Left lung (tissue), 14 donors: ENCODE measurements around the gene NUMBL. TPM values are rescaled to one million over a fixed set of nuclear protein-coding genes. Genes with fewer than 3 reads are reported as not detected.
A peak's percentile ranks its signal among the peaks of the same experiment; 100 is the strongest.

Experiments
- ATAC-seq: fragments of 200-7000 bp; cut with Tn5 transposase; one replicate; pipeline ENCODE4 v1.9.1; 2020; ENCODE audit warnings: moderate library complexity
- DNase-seq, 4 donors: peaks; one replicate each; pipeline ENCODE4 v3.0.0-alpha.2; 2013 to 2020
- H3K27ac ChIP-seq, 2 donors: fragments of 200-600 bp; sonication (generic) in 1 of 2; one replicate each; pipeline versions ENCODE4 v1.5.0 to v1.8.0; 2020 to 2021
- H3K27me3 ChIP-seq, 2 donors: fragments of 200-600 bp; sonication (generic) in 1 of 2; one replicate each; pipeline versions ENCODE4 v1.5.0 to v1.8.0; 2020 to 2021
- H3K36me3 ChIP-seq, 2 donors: fragments of 200-600 bp; sonication (generic) in 1 of 2; one replicate each; pipeline versions ENCODE4 v1.5.0 to v1.8.0; 2020 to 2021
- H3K4me1 ChIP-seq, 2 donors: fragments of 200-600 bp; one replicate each; pipeline ENCODE4 v1.8.0; 2021
- H3K4me3 ChIP-seq, 2 donors: fragments of 200-600 bp; sonication (generic) in 1 of 2; one replicate each; pipeline versions ENCODE4 v1.5.0 to v1.8.0; 2020 to 2021; ENCODE audit warnings: mild to moderate bottlenecking in 1 of 2
- H3K9me3 ChIP-seq, 2 donors: fragments of 200-600 bp; sonication (generic) in 1 of 2; one replicate each; pipeline versions ENCODE4 v1.5.0 to v1.8.0; 2020 to 2021
- intact Hi-C, 2 donors: fragments of 100-400 bp; cut with DNase I; formaldehyde crosslinking; loops; one replicate each; pipeline versions ENCODE4 v1.11.2 to v1.14.2; 2022
- long read RNA-seq, 12 donors: library from polyadenylated mRNA in 2 of 12; unstranded in 2 of 12; transcript quantifications; one replicate each; pipeline ENCODE4 v2.0.0 and lab custom pipeline, GENCODE V29; 2019 to 2026
- polyA plus RNA-seq, 6 donors: library from polyadenylated mRNA; unstranded; fragments of 120-200 nt; gene quantifications; one replicate each; pipeline ENCODE4 v1.2.1, GENCODE V29; 2013; ENCODE audit not compliant: insufficient read length in 6 of 6
- total RNA-seq, 2 donors: library from RNA; stranded (reverse); fragmentation: NEBNext Ultra II Directional; extraction: Animal tissue kit (Norgen Biotek cat#: 25700); gene quantifications; one replicate each; pipeline ENCODE4 v1.2.1, GENCODE V29; 2021
- TF ChIP-seq, protein P1 (sequence below), 2 donors: fragments of 200-600 bp; sonication (generic) in 1 of 2; IDR thresholded peaks; one replicate each; pipeline versions ENCODE4 v1.5.0 to v1.8.0; 2021; ENCODE audit warnings: antibody characterized with exemption in 2 of 2
- donor health status: DM: no; HTN: yes; CAD: no.
- donor health status: DM: no; HTN: no; CAD: no.

The NUMBL gene
- total RNA-seq: 10 to 100 TPM; 30.0 to 30.2 TPM
- 10 to 100 TPM; 12.8 to 18.1 (median 15.1) TPM for polyA plus RNA-seq
- long read RNA-seq, donor 1, partial matches to known transcripts: 20 of 25 reads
- long read RNA-seq, donor 1, other reads (novel, unspliced or antisense): 0 of 25 reads
- long read RNA-seq, donor 2, partial matches to known transcripts: 0 of 3 reads
- long read RNA-seq, donor 2, other reads (novel, unspliced or antisense): 0 of 3 reads
- long read RNA-seq, donor 3, partial matches to known transcripts: 0 of 1 reads
- long read RNA-seq, donor 3, other reads (novel, unspliced or antisense): 0 of 1 reads
- long read RNA-seq, donor 4: 0 reads
- long read RNA-seq, donor 5, partial matches to known transcripts: 0 of 4 reads
- long read RNA-seq, donor 5, other reads (novel, unspliced or antisense): 0 of 4 reads
- long read RNA-seq, donor 6, partial matches to known transcripts: 0 of 3 reads
- long read RNA-seq, donor 6, other reads (novel, unspliced or antisense): 0 of 3 reads
- long read RNA-seq, donor 7, partial matches to known transcripts: 0 of 1 reads
- long read RNA-seq, donor 7, other reads (novel, unspliced or antisense): 0 of 1 reads
- long read RNA-seq, donor 8, transcript NUMBL-201 (10 exons, 3,561 nt): major isoform, 6 of 9 reads
- long read RNA-seq, donor 8, partial matches to known transcripts: 0 of 9 reads
- long read RNA-seq, donor 8, other reads (novel, unspliced or antisense): 0 of 9 reads
- long read RNA-seq, donor 9: 0 reads
- long read RNA-seq, donor 10: 0 reads
- long read RNA-seq, donor 11: 0 reads
- long read RNA-seq, donor 12: 0 reads

GRCh38 chr19:40690050-40690692, at the start of gene NUMBL:
TSS of gene NUMBL (minus strand) at chr19:40690651. CDS start at chr19:40690483, 168 bp downstream.
- H3K27me3 ChIP-seq: no peaks in the 10 kb centered on the region
- DNase-seq: no peak
- TF ChIP-seq, protein P1, sequence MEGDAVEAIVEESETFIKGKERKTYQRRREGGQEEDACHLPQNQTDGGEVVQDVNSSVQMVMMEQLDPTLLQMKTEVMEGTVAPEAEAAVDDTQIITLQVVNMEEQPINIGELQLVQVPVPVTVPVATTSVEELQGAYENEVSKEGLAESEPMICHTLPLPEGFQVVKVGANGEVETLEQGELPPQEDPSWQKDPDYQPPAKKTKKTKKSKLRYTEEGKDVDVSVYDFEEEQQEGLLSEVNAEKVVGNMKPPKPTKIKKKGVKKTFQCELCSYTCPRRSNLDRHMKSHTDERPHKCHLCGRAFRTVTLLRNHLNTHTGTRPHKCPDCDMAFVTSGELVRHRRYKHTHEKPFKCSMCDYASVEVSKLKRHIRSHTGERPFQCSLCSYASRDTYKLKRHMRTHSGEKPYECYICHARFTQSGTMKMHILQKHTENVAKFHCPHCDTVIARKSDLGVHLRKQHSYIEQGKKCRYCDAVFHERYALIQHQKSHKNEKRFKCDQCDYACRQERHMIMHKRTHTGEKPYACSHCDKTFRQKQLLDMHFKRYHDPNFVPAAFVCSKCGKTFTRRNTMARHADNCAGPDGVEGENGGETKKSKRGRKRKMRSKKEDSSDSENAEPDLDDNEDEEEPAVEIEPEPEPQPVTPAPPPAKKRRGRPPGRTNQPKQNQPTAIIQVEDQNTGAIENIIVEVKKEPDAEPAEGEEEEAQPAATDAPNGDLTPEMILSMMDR (IDR thresholded peaks at IDR 0.05): no peak
- H3K9me3 ChIP-seq: no peaks in the 10 kb centered on the region
- peak within 1 kb of the TSS; percentile 54 to 58 for H3K4me3 ChIP-seq
- peak within 1 kb of the TSS; percentile 80 to 84 for H3K27ac ChIP-seq
- intact Hi-C loops: no loop called here
- peaks cover 5 to 22% of the 10 kb centered on the region in 2 donors for H3K4me1 ChIP-seq
- no peak for ATAC-seq
- H3K36me3 ChIP-seq: peaks cover 0 to 38% of the 10 kb centered on the region in 2 donors

DNA sequence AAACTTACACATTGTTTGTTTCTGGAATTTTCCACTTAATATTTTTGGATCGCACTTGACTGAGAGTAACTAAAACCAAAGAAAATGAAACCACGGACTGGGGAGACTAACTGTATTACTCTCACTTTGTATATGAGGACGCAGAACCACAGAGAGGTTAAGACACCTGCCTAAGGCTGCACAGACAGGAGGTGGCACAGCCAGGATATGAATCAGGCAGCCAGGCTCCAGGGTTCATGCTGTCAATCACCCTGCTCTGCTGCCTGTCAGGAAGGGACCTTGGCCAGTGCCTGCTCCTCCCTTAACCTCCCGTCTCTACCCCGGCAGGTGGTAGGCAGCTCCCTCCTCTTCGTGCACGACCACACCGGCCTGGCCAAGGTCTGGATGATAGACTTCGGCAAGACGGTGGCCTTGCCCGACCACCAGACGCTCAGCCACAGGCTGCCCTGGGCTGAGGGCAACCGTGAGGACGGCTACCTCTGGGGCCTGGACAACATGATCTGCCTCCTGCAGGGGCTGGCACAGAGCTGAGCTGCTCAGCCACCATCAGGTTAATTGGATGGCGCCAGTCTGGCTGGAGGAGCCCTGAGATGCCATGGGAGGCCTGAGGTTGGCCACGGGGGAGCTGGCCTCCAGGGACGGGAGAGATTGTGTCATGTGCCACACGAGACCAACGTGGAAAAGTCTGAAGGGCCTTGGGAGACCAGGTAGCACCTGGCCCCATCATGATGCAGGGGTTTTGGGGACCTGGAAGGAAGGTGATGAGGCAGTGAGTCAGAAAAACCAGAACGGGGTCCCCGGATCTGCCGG, 48.8 kb upstream of the NUMBL start:
- intact Hi-C loops: no loop called here
- TF ChIP-seq, protein P1 (IDR thresholded peaks at IDR 0.05): no peak
- Histone ChIP-seq H3K27me3 (no peaks in the 10 kb centered on the region), H3K4me3 (no peak overlapping the region), H3K27ac (no peak overlapping the region), H3K4me1 (no peaks in the 10 kb centered on the region), H3K36me3 (peaks cover 0 to 83% of the 10 kb centered on the region in 2 donors), H3K9me3 (no peaks in the 10 kb centered on the region)
- no peak for ATAC-seq
- DNase-seq: no peak

- TF ChIP-seq, protein P1 (IDR thresholded peaks at IDR 0.05): no peak
- H3K36me3 ChIP-seq: peaks cover 0 to 99% of the 10 kb centered on the region in 2 donors
- DNase-seq (no peak), ATAC-seq (no peak)
- no peak overlapping the region for H3K4me3 ChIP-seq
- H3K27ac ChIP-seq: peak overlapping the region in 1 of 2 donors; percentile 8
- H3K4me1 ChIP-seq: no peaks in the 10 kb centered on the region
- no peaks in the 10 kb centered on the region for H3K27me3 ChIP-seq
- H3K9me3 ChIP-seq: no peaks in the 10 kb centered on the region
- intact Hi-C loops: no loop called here
Measured at GRCh38 chr19:40737102-40737644, 46.7 kb upstream of the NUMBL start.

DNA sequence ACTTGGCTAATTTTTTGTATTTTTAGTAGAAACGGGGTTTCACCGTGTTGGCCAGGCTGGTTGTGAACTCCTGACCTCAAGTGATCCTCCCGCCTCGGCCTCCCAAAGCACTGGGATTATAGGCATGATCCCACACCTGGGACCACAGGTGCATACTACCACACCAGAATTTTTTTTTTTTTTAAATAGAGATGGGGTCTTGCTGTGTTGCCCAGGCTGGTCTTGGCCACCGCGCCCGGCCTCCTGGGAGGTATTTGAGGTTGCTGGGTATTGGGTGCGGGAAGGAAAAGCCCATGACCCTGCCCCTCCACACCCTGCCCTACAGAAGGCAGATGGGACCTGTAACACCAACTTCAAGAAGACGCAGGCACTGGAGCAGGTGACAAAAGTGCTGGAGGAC, 46.2 kb upstream of the NUMBL start:
- intact Hi-C loops: no loop called here
- H3K27ac ChIP-seq: peak overlapping the region in 1 of 2 donors; percentile 8
- no peak overlapping the region for H3K4me3 ChIP-seq
- no peak for ATAC-seq
- H3K4me1 ChIP-seq: no peaks in the 10 kb centered on the region
- peaks cover 0 to 100% of the 10 kb centered on the region in 2 donors for H3K36me3 ChIP-seq
- TF ChIP-seq, protein P1 (IDR thresholded peaks at IDR 0.05): no peak
- DNase-seq: no peak
- no peaks in the 10 kb centered on the region for H3K27me3 ChIP-seq
- no peaks in the 10 kb centered on the region for H3K9me3 ChIP-seq
